K562 (cell line): ENCODE results near the gene LPIN2. TPM values are rescaled to one million over a fixed set of nuclear protein-coding genes. Genes with fewer than 3 reads are reported as not detected.
A peak's percentile ranks its signal among the peaks of the same experiment; 100 is the strongest.

Experiments
- AFF4 ChIP-seq: sonication (generic); formaldehyde crosslinking; IDR thresholded peaks from 2 replicates; pipeline ENCODE4 v1.8.0; 2023; ENCODE audit warnings: mild to moderate bottlenecking, missing genetic modification reagents
- ARID1B ChIP-seq: fragments of 450-650 bp; IDR thresholded peaks from 2 replicates; pipeline ENCODE4 v1.6.1; 2016; ENCODE audit warnings: antibody characterized with exemption, mild to moderate bottlenecking, inconsistent platforms
- BDP1 ChIP-seq: IDR thresholded peaks from 3 replicates; pipeline ENCODE4 v1.6.1; 2011; ENCODE audit not compliant: insufficient read length, insufficient read depth
- CREBBP ChIP-seq: IDR thresholded peaks from one replicate; pipeline ENCODE4 v1.6.1; 2012; ENCODE audit warnings: low read depth, mild to moderate bottlenecking, control low read depth, inconsistent platforms, low read length
- ETV1 ChIP-seq: fragments of 450-650 bp; conservative IDR thresholded peaks from 2 replicates; pipeline ENCODE4 v1.6.1; 2016; ENCODE audit warnings: missing genetic modification characterization, control low read depth, low read depth, missing compliant biosample characterization
- GTF2F1 ChIP-seq: IDR thresholded peaks from 2 replicates; pipeline ENCODE4 v1.6.1; 2011; ENCODE audit warnings: low read depth, low read length, improper control_type of control experiment
- JUNB ChIP-seq: fragments of 450-650 bp; formaldehyde crosslinking; conservative IDR thresholded peaks from 2 replicates; pipeline ENCODE4 v1.4.0; 2020; ENCODE audit warnings: mild to moderate bottlenecking
- NCOA2 ChIP-seq, 2 experiments: fragments of 450-650 bp; IDR thresholded peaks; 2 replicates each; pipeline ENCODE4 v1.6.1; 2018; ENCODE audit warnings: mild to moderate bottlenecking in 2 of 2, moderate library complexity in 1 of 2; ENCODE audit not compliant: partially characterized antibody in 2 of 2
- PHB2 ChIP-seq: fragments of 450-650 bp; IDR thresholded peaks from 2 replicates; pipeline ENCODE4 v1.6.1; 2017; ENCODE audit warnings: low read depth
- PKNOX1 ChIP-seq: fragments of 450-650 bp; IDR thresholded peaks from 2 replicates; pipeline ENCODE4 v1.6.1; 2016
- RBBP5 ChIP-seq: fragments of 200-600 bp; sonication (generic); IDR thresholded peaks from 2 replicates; pipeline ENCODE4 v1.6.1; 2012; ENCODE audit warnings: borderline replicate concordance, mild to moderate bottlenecking, low read length, control low read depth, inconsistent platforms; ENCODE audit not compliant: insufficient read depth, poor library complexity, severe bottlenecking
- RREB1 ChIP-seq: fragments of 250-450 bp; sonication (Bioruptor Pico); IDR thresholded peaks from 2 replicates; pipeline ENCODE4 v1.4.0; 2020
- SLC30A9 ChIP-seq: fragments of 250-450 bp; sonication (Bioruptor Pico); IDR thresholded peaks from 2 replicates; pipeline ENCODE4 v1.8.0; 2022; ENCODE audit warnings: mild to moderate bottlenecking, moderate library complexity
- SMARCE1 ChIP-seq: fragments of 450-650 bp; IDR thresholded peaks from 2 replicates; pipeline ENCODE4 v1.7.1; 2016; ENCODE audit warnings: mild to moderate bottlenecking
- SNAPC5 ChIP-seq: fragments of 250-450 bp; sonication (Bioruptor Pico); IDR thresholded peaks from 2 replicates; pipeline ENCODE4 v1.8.0; 2021; ENCODE audit warnings: moderate library complexity, mild to moderate bottlenecking, inconsistent platforms
- ZNF316 ChIP-seq: fragments of 450-650 bp; IDR thresholded peaks from 2 replicates; pipeline ENCODE4 v1.6.1; 2016
- ZNF668 ChIP-seq: fragments of 250-450 bp; sonication (Bioruptor Pico); IDR thresholded peaks from 2 replicates; pipeline ENCODE4 v1.8.0; 2022; ENCODE audit warnings: mild to moderate bottlenecking, inconsistent platforms
- ZNF830 ChIP-seq: fragments of 250-450 bp; sonication (Bioruptor Pico); IDR thresholded peaks from 2 replicates; pipeline ENCODE4 v1.5.0; 2021; ENCODE audit warnings: mild to moderate bottlenecking
- polyA plus RNA-seq, 8 experiments: library from polyadenylated mRNA; depleted of rRNA in 4 of 8; stranded (reverse) in 5 of 8; unstranded in 3 of 8; fragments of >200 nt; fragmentation: Nextera tagmentation in 2 of 8; fragmentation: Illumina TruSeq in 1 of 8; extraction: Ambion mirVana in 2 of 8; extraction: Trizol in 1 of 8; gene quantifications; 2 replicates each; pipeline versions ENCODE4 v1.2.1 to v1.2.3, GENCODE V29; 2011 to 2014; ENCODE audit warnings: inconsistent platforms in 1 of 8, missing spikeins in 1 of 8
- total RNA-seq, 7 experiments: library from RNA; depleted of rRNA in 6 of 7; stranded (reverse); fragments of >200 nt in 6 of 7; fragmentation: Illumina TruSeq in 2 of 7; extraction: Trizol in 2 of 7; gene quantifications; 2 replicates each; pipeline versions ENCODE4 v1.2.1 to v1.2.3, GENCODE V29; 2011 to 2021; ENCODE audit warnings: low replicate concordance in 1 of 7

LPIN2 gene
- total and polyA plus RNA-seq, 9 of the 15 experiments (the other 6 are each of a cell fraction or from before 2014, with no cell fraction given): 5.2 to 34.8 (median 24.6) TPM

GRCh38 chr18:2994603-2995432 lies 18.1 kb downstream of the LPIN2 start (continued):
- TF ChIP-seq SNAPC5 (no peak), BDP1 (no peak), ARID1B (peak; percentile 81), GTF2F1 (no peak), RREB1 (CRISPR knock-in tag) (no peak), SMARCE1 (no peak), PHB2 (no peak), RBBP5 (no peak), JUNB (CRISPR knock-in tag) (no peak), ZNF668 (CRISPR knock-in tag) (no peak), ETV1 (tag) (peak; percentile 67; the same call in 1 of the 2 replicates), AFF4 (no peak), SLC30A9 (CRISPR knock-in tag) (no peak), NCOA2 (IDR thresholded peaks at IDR 0.05; ENCODE audit: partially characterized antibody in 2 of 2) (no peak), PKNOX1 (no peak; the same call in 1 of the 2 replicates), ZNF316 (peak; percentile 47; the same call in 1 of the 2 replicates), ZNF830 (CRISPR knock-in tag) (no peak), CREBBP (no peak)
